ENCODE measurements around the gene NUP214.
"Not testable (repeated sequence)": the region's sequence is repeated elsewhere in the genome, so short reads cannot be mapped to it uniquely, and the experiment has no call there.

NUP214 gene

DNA sequence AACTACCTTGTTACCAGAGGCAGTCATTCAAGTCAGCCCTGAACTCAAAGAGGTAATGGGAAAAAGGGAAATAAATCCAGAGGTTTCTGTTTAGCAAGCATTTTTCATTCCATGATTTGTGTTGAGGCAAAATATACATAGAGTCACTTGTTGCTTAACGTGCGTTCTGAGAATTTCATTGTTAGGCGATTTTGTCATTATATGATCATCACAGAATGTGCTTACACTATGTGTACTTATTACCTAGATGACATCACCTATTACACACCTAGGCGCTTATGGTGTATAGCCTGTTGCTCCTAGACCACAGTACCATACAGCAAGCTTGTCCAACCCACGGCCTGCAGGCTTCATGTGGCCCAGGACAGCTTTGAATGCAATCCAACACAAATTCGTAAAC, 36.2 kb downstream of the NUP214 start:
- no peak for DNase-seq

GRCh38 chr9:131162886-131163285, 37.5 kb downstream of the NUP214 start:
- DNase-seq: no peak

DNA sequence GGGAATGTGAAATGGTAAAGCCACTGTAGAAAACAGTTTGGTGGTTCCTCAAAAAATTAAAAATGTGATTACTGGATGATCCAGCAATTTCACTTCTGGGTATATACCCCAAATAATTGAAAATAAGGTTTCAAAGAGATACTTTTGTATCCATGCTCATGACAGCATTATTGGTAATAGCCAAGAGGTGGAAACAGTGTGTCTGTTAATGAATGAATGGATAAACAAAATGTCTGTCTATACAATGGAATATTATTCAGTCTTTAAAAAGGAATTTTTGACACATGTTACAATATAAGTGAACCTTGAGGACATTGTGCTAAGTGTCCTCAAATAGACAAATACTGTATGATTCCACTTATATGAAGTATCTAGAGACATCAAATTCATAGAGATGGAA, 40.1 kb downstream of the NUP214 start:
- no peak for DNase-seq

DNA sequence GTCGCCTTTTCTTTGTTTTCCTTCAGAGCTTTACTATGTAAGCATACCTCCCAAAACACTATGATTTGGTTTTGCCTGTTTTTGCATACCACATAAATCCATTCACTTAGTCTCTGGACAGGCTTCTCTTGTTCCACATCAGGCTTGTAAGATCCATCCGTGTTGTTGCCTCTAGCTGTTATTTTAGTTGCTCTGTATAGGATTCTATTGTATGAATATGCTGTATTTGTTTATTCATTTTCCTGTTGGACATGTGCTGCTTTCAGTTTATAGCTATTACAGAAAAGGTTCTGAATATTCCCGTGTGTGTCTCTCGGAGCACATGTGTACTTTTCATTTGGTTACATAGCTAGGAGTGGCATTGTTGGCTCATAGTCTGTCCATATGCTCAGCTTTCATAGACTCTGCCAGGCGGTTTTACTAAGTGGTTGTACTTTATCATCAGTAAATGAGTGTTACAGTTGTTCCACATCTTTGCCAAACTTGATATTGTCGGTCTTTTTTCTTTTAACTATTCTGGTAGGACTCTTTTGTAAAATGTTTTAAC, 41.8 kb downstream of the NUP214 start:
- no peak for DNase-seq

DNA sequence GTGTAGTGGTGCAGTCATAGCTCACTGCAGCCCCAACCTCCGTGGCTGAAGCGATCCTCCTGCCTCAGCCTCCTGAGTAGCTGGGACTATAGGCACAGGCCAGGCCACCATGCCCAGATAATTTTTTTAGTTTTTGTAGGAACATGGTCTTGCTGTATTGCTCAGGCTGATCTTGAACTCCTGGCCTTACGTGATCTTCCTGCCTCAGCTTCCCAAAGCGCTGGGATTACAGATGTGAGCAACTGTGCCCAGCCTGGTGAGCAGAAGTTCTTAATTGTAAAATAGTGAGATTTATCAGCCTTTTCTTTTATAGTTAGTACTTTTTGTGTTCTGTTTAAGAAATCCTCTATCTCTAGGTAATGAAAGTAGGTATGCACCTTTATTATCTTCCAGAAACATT, 42.5 kb downstream of the NUP214 start:
- DNase-seq: no peak

DNA sequence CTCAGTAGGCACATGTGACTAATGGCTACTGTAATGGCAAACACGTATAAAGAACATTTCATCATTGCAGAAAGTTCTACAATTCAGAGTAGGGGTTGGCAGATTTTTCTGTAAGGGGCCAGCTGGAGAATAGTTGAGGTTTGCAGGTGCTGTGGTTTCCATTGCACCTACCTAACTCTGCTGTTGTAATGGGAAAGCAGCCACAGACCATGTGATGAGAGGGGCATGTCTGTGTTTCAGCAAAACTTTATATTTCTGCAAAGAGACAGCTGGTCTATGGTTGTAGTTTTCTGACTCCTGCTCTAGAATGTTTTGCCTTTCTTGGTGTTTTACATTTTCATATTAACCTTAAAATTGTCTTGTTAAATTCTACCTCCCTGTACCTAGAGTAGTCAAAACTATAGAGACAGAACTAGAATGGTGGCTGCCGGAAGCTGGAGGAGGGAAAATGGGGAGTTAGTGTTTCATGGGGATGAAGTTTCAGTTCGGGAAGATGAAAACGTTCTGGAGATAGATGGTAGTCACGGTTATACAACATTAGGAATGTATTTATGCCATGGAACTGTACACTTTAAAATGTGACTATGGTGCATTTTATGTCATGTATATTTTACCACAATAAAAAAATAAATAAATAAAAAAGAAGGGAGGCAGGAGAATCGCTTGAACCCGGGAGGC, 44.3 kb downstream of the NUP214 start:
- no peak for DNase-seq

- no peak for DNase-seq
Observed at GRCh38 chr9:131173995-131174394, 48.6 kb downstream of the NUP214 start.

- DNase-seq: no peak
Observed at GRCh38 chr9:131174681-131175239, 49.4 kb downstream of the NUP214 start.

DNA sequence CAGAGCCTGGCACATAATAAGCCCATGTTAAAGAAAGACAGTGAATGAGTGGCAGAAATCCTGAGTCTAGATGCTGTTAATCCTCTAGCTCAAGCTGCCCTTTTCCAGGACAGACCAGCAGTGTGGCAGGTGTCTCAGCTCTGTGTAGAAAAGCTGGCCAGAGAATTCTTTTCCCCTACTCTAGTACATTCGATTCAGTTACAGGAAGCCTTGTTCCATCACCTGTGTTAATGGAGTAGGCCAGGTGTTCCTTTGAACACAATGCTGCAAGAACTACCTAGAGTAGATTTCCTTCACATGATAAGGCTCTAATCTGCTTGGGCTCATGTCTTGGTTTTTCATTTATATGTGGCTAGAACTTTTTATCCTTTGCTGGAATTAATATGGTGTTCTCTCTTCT, 52.5 kb downstream of the NUP214 start:
- no peak for DNase-seq

DNA sequence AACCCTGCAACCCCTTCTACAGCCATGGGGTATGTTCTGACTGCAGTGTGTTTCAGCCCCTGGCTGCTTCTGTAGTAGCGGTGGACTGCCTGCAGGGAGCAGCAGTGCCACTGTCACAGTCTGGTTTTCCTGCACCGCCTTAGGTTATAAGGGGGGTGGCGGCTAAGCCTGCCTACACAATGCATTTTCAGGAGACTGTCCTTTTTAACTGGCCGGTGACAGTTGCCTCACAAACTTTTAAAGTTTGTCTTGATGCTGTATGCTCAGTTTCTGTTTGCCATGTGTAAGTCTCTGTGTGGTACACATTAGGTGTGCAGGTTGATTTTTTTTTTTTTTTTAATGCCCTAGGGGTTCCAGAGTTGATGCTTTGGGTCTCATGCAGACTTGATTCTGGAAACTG, 53.0 kb downstream of the NUP214 start:
- DNase-seq: peak; percentile 71 to 83 (median 79)

DNA sequence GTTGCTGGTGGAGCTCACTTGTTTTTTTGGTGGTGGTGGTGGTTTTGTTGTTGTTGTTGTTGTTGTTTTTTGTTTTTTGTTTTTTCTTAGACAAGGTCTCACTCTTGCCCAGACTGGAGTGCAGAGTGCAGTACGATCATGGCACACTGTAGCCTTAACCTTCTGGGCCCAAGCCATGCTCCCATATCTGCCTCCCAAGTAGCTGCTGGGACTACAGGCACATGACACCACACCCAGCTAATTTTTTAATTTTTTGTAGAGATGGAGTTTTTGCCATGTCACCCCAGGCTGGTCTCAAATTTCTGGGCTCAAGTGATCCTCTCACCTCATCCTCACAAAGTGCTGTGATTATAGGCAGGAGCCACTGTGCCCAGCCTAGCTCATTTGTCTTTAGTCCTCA, 53.5 kb downstream of the NUP214 start:
- no peak for DNase-seq

GRCh38 chr9:131179561-131180219, 54.3 kb downstream of the NUP214 start:
- peak in 1 of 3 donors; percentile 2 for DNase-seq

- DNase-seq: no peak
Observed at GRCh38 chr9:131180454-131180853, 55.1 kb downstream of the NUP214 start.

DNA sequence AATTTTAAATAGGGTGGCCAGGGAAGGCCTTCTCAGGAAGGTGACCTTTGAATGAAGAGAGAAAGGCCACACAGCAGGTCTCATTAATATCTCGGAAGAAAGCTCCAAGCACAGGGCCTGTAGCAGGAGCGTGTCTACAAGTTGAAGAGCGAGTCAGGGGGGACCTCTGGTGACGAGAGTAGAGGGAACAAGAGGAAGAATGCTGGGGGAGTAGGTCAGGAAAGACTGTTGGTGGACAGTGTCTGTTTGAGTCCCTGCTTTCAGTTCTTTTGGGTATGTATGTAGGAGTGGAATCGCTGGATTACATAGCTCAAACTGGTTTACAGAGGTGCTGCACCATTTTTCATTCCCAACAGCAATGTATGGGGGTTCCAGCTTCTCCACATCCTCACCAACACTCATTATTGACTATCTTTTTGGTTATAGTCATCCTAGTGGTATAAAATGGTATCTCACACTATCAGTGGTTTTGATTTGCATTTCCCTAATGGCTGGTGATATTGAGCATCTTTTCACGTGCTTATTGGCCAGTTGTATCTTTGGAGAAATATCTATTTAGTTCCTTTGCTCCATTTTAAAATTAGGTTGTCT, 55.8 kb downstream of the NUP214 start:
- DNase-seq: peak in 1 of 3 donors; percentile 10

- no peak for DNase-seq
Observed at GRCh38 chr9:131185924-131186323, 60.5 kb downstream of the NUP214 start.

GRCh38 chr9:131186622-131187021, 61.2 kb downstream of the NUP214 start:
- no peak for DNase-seq

DNA sequence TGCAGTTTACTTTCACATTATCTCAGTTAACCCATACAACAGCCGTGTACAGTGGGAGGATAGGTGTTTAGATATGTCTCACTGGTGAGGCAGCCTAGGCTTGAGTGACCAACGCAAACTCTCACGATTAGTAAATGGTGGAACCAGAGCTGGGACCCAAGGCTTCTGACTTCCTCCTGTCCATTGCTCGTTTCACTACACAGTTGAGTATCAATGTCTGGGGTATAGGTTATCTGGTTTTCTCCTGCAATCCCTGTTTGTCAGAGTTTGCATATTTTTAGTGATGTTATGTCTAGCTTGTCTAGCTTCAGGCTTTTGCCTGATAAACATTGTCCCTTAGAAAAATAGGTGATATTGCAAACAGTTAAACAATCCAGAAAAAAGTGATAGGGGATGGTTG, 62.6 kb downstream of the NUP214 start:
- DNase-seq: no peak

GRCh38 chr9:131188976-131189375, 63.6 kb downstream of the NUP214 start:
- no peak for DNase-seq

- DNase-seq: no peak
Observed at GRCh38 chr9:131190191-131190590, 64.8 kb downstream of the NUP214 start.

DNA sequence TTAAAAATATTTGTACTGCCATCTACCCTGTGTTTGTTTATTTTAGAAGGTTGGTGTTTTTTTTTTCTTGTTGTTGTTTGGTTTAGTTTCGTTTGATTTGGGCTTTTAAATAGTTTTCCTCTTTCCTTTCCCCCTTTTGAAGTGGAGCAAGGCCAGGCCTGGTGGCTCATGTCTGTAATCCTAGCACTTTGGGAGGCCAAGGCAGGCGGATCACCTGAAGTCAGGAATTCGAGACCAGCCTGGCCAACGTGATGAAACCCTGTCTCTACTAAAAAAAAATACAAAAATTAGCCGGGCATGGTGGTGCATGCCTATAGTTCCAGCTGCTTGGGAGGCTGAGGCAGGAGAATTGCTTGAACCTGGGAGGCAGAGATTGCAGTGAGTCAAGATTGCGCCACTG, 65.6 kb downstream of the NUP214 start:
- not testable (repeated sequence) for DNase-seq

DNA sequence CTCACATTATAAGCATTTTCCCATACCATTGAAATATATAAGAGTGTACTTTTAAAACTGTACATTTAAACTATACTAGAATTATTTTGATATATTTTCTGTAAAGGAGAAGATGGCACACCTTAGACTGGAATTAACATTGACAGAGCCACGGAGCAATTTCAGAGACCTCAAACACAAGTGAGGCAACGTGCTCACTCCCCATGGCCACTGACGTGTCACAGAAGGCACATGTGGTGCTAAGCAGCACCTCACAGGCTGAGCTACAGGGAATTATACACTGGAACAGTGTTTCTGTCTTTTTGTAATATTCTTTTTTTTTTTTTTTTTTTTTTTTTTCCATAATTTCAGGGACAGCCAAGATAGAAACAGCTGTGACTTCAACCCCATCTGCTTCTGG, 66.5 kb downstream of the NUP214 start:
- no peak for DNase-seq

DNA sequence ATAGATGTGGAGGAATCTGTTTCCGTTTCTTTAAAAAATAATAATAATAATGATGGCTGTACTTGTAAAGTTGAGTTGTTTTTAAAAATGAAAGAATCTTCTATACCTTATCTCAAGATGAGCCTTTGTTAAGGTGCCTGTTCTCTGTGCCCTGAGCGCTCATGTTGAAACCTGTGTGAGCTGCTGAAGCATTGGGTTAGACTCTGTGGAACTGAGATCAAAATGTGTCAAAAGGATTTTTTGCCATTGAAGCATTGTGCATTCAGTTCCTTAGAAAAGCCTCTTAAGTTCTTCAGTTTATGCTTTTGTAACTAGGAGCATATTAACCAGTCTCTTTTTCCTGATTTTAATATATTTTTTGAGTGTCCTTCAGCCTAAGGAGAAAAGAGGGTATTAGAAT, 67.7 kb downstream of the NUP214 start:
- no peak for DNase-seq

DNA sequence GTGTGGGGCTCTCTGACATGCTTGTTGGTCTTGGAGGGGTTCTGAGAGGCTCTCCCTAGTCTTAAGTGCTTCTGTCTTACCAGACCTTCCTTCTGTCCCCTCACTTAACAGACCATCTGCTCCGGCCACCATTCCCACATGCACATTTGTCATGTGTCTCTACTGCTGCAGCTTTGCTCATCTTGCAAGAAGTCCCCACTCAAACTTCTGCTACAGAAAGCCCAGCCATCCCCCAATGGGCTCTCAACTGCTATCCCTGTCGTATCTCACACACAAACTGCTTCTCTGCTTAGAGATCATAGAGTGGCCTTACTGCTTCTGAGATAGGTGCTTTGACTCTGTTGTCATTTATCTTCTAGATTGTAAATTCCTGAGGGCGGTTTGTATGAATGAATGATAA, 69.4 kb downstream of the NUP214 start:
- DNase-seq: no peak

Data from suppressor macrophage treated with lipopolysaccharide for 1 hour (primary cell).